ENCODE measurements around the gene TMCO4.

The TMCO4 gene

DNA sequence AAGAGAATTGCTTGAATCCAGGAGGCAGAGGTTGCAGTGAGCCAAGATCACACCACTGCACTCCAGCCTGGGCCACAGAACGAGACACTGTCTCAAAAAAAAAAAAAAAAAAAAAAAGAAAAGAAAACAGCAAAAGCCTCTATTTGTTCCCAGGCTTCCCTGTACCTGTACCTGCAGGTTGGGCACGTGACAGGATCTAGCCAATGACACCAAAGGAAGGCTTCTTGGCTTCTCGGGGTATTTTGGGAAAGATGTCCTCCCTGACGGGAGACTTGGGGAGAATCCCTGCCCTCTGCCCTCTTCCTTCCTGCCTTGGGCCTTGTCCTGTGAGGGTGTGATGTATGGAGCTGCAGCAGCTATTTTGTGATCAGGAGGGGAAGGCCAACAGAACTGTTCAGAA lies 22.8 kb downstream of the TMCO4 start:
- DNase-seq (ENCODE audit: low read depth in 2 of 3, low spot score in 2 of 3), result no peak

DNA sequence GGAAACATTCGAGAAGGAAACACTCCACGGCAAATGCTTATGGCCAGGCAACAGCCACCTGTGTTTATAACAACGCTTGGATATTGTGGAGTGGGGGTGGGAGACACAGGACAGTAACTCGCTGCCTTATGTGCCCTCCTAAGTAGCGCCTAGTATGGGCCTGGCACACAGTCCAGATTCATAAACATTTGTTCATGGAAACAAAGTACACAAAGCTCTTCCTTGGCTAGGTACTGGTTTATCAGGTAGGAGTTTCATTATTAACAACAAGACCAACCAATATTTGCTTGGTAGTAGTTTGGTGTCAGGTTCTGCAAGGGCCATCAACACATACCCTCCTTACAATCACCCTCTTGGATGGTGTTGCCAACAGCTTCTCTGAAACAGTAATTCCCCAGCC lies 23.4 kb downstream of the TMCO4 start:
- DNase-seq (ENCODE audit: low read depth in 2 of 3, low spot score in 2 of 3), result no peak

DNA sequence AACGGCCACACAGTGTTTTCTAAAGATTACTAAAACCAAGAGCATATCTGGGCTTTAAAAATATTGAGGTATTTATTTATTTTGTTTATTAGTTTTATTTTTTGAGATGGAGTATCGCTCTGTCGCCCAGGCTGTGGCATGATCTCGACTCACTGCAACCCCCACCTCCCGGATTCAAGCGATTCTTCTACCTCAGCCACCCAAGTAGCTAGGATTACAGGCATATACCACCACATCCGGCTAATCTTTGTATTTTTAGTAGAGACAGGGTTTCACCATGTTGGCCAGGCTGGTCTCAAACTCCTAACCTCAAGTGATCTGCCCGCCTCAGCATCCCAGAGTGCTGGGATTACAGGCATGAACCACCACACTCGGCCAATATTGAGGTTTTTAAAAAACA lies 23.9 kb downstream of the TMCO4 start:
- DNase-seq (ENCODE audit: low read depth in 2 of 3, low spot score in 2 of 3), result no peak

DNA sequence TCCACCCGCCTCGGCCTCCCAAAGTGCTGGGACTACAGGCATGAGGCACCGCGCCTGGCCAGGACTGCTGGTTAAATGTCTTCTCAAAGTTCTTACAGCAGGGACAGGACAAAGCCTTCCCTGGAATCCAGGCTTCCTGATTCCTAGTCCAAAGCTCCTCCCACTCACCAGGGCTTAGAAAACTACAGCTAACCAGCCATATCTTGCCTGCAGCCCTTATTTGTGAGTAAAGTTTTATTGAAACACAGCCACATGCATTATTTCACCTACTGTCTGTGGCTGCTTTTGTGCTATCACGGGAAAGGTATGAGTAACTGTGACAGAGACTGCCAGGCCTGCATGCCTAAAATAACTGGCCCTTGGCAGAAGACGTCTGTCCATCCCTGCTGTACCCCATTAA lies 24.4 kb downstream of the TMCO4 start:
- DNase-seq (ENCODE audit: low read depth in 2 of 3, low spot score in 2 of 3), result no peak

DNA sequence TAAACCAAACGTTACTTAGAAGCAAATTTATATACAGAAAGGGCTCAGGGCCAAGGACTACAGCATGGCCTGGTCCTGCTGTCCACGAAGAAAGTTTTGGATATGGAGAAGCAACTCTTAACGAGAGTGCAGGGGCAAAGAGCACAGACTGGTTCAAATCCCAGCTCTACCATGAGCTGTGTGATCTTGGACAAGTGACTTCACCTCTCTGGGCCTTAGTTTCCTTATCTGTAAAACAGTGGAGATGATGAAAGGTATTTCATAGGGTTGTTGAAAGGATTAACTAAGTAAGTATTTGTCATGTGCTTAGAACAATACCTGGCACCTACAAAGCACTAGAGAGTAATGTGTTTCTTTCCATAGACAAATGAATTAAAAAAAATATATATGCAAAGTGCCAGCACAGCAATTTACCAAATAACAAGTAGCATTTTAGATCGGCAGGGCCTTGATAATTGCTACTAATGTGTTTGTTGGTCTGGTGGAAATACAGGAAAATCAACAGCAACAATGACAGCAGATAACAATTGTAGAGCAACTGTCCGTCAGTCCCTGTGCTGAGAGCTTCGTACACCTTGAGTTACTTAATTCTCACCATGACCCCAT lies 25.4 kb downstream of the TMCO4 start:
- no peak for DNase-seq (ENCODE audit: low read depth in 2 of 3, low spot score in 2 of 3)

DNA sequence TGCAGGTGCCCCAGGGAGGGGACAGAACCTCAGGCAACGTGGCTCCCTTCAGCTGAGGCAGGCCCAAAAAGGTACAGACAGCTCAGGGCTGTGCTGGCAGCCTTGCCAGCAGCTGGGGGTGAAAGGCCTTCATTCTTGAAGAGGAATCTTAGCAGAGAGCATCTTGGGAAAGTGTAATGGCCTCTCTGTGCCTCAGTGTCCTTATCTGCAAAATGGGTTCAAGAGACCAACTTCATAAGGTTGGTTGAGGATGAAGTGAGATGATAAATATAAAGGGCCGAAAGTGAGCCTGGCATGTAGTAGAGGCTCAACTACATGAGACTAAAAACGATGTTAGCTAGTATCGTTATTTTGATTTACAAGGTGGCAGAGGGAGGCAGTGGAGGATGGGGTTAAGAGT lies 26.2 kb downstream of the TMCO4 start:
- DNase-seq (ENCODE audit: low read depth in 2 of 3, low spot score in 2 of 3), result no peak

DNA sequence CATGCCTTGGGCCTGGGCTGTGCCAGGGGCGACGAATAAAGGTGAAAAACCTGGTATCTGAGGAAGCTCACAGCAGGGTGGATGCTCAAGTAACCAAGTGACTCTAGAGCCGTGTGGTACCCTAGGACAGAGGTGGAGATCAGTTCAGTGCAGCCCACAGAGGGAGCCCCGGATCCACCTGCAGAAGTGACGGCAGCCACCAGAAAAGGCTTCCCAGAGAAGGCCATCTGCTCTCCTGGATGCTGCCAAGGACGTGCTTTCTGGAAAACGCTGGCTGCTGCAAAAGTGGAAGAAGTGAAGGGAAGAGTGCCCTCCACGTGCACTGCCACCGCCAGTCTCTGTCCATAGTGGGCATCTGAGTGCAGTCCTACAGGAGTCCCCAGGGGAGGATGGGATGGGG lies 27.7 kb downstream of the TMCO4 start:
- DNase-seq (ENCODE audit: low read depth in 2 of 3, low spot score in 2 of 3), result no peak

DNA sequence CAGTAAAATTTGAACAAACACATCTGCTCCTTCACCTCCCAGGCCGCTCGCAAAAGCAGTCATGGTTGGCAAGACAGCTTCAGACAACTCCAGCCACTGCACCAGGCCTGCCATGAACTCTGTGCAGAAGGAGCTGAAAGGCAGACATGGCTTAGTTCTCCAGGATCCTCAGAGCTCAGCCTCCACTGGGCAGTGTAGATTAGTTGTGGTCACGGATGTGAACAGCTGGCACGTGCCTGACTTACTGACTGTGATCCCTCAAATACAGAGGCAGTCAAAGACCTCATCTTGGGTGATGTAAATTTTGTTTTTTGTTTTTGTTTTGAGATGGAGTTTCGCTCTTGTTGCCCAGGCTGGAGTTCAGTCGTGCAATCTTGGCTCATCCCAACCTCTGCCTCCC lies 28.4 kb downstream of the TMCO4 start:
- no peak for DNase-seq (ENCODE audit: low read depth in 2 of 3, low spot score in 2 of 3)

DNA sequence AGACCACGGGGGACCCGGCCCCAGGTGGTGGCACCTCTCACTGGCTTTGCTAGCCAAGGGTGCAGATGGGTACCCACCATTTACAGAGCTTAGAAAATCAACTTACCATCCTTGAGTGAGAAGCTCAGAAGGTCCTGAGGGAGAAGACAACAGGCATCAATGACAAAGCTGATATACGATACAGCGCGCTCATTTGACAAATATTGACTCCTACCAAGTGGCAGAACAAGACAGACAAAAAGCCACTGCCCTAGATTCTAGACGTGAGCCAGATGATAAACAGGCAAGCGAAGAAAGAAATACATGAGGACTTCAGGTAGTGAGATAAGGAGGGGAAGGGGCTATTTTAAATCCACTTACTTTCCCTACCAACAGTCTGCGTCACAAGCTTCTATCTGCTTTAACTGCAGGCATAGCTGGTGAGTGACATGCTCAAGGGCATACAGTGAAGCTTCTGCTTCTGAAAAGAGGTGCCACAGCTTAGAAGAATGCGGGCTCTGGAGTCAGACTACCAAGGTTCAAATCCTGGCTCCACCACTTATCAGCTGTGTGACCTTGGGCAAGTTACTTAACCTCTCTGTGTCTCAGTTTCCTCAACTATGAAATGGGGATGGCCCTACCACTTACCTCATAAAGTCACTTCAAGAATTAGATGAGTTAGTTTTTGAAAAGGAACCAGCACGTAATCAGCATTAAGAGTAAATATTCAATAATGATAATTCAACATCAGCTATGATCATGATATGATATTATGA lies 29.1 kb downstream of the TMCO4 start:
- DNase-seq (ENCODE audit: low read depth in 2 of 3, low spot score in 2 of 3), result no peak

DNA sequence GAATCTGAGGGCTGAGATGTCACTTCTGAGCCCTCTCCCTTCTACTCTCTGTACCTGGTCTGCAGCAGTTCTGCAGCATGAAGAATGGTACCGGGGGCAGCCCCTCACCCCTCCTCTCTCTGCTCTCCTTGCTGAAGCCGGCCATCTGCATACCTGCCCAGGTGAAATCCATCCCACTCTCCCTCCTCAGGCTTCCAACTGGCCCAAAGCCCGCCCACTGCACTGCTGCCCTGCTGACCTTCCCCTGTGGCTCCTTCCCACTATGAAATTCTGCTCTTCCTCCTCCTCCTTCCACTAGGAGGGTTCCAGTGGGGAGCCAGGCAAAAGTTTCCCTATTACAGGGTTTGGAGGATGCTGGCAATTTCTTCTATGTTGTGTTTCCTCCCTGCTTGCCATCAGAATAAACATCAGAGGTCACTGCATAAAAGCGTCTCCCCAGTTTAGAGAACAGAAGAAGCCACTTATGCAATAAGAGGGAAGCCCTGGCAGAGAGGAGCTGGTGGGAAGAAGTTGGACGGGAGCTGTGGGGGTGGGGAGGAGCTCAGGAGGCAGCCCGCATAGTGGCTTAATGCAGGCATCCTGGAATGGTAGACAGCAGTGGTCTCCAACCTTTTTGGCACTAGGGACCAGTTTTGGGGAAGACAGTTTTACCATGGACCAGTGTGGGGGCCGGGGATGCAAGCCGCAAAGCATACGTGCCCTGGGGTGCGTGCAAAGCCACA lies 30.3 kb downstream of the TMCO4 start:
- no peak for DNase-seq (ENCODE audit: low read depth in 2 of 3, low spot score in 2 of 3)

DNA sequence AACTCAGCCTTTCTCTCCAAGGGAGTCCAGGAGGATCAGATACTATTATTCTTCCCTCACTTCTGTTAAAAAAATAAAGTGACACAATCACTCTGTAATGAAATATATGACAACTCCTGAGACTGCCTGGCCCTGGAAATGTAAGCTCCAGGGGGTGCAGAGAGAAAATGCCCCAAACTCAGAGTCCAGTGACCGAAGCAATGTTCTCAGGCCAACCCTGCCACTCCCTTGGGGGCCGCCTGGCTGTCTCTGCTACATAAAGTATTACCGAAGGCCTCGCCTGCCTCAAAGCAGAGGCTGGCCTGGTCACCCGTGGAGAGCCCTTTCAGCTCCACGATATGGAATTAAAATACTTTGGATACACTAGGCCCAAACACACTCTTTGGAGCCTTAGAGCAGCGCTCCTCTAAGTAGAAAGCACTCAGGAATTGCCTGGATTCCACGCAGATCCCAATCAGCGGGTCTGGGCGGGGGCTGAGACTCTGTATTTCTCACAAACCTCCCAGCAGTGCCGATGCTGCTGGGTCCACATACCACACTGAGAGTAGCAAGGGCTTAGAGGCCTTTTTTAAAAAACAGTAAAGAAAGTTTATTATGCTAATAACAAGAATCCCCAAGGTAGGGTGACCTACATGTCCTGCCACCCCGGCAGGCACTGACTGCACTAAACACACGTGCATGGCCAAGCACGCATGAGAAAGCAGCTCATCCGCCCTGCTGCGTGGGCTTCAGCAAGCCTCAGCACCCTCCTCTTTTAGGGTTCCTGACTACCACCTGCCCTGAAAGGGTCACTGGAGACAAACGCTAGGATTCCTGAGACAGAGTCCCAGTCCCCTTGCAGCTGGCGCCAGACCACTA lies 31.1 kb downstream of the TMCO4 start:
- no peak for DNase-seq (ENCODE audit: low read depth in 2 of 3, low spot score in 2 of 3)

DNA sequence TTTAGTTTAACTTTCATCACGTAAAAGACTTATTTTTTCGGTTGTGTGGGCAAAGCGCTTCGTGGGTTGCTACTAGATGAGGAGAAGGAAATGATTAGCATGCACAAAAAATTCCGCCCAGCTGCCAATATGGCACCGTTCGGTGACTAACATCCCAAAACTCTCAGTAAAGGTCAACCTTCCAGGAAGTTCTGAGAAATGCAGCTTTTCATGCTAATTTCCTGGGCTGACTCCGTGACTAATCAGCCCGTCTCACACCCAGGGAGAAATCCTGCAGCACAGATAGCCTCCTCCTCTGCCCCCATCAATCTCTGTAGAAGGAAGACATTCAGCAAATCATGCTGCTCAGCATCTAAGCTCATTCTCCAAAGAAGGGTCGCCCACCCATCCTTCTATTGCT lies 34.1 kb downstream of the TMCO4 start:
- DNase-seq (ENCODE audit: low read depth in 2 of 3, low spot score in 2 of 3), result peak in 1 of 3 experiments; percentile 6

DNA sequence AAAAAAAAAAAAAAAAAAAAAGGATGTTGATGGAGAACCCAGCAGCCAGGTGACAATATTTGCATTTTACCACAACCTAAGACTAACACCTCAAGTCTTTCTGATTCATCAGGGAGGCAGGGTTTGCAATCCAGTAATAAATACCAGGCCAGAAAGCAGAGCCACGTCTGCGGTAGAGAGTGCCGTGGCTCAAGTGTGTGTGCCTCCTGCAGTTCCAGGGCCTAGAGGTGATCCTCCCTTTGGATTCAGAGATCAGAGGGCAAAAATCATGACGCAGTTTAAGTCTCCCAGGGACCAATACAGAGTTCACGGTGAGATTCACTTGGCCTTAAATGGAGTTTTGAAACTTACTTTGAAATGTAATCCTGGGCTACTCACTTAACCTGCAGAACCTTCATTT lies 34.9 kb downstream of the TMCO4 start:
- no peak for DNase-seq (ENCODE audit: low read depth in 2 of 3, low spot score in 2 of 3)

DNA sequence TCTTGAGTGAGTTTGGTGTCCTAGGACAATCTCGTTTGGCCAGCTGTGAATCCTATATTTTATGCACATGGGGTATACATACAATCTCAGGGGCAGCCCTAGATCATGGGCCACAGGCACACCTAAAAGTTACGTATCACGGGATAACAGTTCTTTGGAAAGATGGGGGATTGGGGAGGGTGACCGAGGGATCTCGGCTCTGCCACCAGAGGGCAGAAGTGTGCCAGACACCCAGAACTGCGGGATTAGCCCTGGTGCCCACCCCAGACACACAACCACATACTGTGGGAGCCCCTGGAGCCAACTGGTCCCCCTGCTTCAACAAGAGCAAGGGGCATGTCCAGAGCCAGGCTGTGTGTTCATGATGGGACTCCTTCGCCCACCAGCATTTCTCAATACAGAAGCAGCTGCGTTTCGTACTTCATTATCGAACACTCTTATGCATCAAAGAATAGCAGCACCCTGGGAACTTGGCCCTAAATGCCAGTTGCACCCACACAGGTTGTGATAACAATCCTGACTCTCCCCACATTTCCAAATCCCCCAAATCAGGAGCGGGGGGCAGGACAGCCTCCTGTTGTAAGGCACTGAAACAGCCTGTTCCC lies 37.4 kb downstream of the TMCO4 start:
- peak in 1 of 3 experiments; percentile 7 for DNase-seq (ENCODE audit: low read depth in 2 of 3, low spot score in 2 of 3)

DNA sequence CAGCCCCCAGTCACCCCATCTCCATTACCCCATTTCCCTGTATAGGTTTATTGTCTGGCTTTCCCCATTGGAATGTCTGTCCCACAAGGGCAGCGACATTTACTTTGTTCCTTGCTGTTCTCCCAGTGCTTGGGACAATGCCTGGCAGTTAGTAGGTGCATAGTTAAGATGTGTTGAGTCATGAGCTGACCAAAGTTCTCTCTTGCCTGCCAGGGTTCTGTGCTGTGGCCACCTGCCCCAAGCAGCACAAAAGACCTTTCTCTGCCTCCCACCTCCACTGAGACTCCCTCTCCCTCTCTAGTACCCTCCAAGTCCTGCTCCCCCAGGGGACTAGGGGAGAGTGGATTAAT lies 40.0 kb downstream of the TMCO4 start:
- no peak for DNase-seq (ENCODE audit: low read depth in 2 of 3, low spot score in 2 of 3)

DNA sequence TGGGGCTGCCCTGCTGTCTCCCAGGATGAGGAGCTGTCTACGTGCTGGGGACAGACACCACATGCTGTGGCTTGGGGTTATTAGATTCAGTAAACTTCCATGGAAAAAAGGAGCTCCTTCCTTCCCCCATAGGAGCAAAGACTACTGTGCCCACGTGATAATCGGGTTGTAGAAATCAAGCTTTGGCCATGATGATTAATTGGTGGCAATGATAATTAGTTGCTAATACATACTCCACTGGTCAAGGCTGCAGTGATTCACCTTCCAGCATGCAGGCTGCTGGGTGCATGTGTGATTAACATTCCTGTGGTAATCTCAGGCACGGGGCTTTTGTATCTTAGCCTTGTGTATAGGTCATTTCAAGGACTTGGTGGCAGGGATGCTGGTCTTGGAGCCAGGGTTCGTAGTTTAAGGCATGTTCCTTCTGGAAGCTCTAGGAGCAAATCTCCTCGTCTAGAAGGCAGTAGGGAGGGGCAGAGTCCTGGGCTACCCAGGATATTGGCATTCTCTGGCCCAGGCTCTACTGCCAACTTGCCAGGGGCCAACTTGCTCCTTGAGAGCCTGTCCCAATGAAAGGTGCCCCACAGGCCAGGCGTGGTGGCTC lies 41.4 kb downstream of the TMCO4 start:
- DNase-seq (ENCODE audit: low read depth in 2 of 3, low spot score in 2 of 3), result no peak

DNA sequence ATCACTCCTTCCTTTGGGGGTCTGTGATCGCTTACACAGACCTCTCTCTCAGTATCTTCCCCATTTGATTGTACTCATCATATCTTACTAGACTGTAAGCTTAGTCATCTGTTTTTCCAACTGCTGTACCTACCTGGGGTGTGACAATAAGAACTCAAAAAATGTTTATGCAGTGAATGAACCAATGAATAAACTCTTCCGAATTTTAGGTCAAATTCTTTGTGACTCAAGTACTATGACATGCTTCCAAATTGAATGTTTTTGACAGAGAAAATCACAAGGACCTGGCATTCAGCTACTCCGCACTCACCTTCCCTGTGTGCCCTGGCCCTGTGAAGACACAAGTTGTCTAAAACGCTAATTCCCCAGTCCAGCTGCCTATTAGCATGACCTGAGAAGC lies 42.1 kb downstream of the TMCO4 start:
- no peak for DNase-seq (ENCODE audit: low read depth in 2 of 3, low spot score in 2 of 3)

DNA sequence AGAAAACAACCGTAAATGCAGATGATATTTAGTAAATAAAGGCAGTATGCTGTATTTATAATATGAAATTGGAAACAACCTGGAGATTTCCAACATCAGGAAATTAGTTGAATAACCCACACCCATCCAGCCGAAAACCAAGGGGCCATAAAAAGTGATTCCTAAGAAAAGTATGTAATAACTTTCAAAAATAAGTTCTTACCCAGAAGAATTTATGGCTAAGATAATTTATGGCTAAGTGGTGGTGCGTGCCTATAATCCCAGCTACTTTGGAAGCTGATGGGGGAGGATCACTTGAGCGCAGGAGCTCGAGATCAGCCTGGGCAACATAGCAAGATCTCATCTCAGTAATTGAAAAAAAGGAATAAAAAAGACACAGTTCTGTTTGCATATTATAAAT lies 43.2 kb downstream of the TMCO4 start:
- no peak for DNase-seq (ENCODE audit: low read depth in 2 of 3, low spot score in 2 of 3)

DNA sequence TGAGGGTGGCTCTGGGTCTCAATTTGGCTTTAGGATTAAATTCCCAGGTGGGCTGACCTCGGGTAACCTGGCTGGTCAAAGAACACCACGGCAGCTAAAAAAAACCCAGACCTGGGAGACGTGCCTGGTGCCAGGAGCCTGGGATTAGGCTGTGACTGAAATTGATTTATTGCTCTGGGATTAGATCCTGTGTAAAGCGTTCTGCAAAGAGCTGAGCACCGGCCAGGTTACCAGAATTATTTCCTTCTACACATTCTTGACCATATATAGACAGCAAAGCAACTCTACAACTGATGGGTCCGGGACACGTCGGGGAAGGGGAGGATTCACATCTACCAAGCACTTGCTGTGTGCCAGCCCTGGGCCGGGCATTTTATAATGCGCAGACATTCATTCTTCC lies 45.2 kb downstream of the TMCO4 start:
- no peak for DNase-seq (ENCODE audit: low read depth in 2 of 3, low spot score in 2 of 3)

DNA sequence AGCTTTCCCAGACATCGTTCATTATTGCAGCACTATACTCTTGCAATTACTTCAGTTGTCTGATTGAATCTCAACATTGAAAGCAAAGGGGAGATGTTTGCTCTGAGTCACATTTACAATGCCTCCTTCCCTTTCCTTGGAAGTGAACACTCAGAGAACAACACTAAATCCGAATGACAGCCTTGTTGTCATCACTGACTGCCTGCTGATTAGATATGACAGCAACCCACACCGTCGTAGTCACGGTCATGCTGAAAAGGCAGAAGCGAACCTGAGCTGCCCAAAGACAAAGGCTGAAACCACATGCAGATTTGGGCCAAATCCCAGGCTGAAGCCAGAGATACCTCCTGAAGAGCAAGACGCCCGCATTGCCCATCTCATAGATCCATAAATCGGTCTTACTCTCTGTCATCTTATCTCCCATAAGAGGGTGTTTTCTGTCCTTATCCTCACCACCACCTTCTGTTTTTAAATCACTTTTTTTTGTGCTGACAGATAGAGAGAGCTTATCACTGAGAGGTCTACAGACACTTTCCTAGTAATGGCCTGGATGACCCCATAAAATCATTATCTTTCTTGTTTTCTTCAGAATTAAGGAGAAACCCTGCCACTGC lies 47.5 kb downstream of the TMCO4 start:
- no peak for DNase-seq (ENCODE audit: low read depth in 2 of 3, low spot score in 2 of 3)

Measured in activated CD8-positive, alpha-beta memory T cell treated with anti-CD3 and anti-CD28 coated beads for 48 hours (primary cell).